Breast epithelium (tissue), 4 donors: ENCODE results near the gene WDR18. TPM values are rescaled to one million over a fixed set of nuclear protein-coding genes. Genes with fewer than 3 reads are reported as not detected.

ENCODE experiments used
- DNase-seq, 2 donors: peaks; one replicate each; pipeline ENCODE4 v3.0.0-alpha.2; 2019; ENCODE audit warnings: low spot score in 2 of 2
- H3K27ac ChIP-seq, 2 donors: fragments of 200-600 bp; sonication (generic) in 1 of 2; one replicate each; pipeline ENCODE4 v1.5.1; 2016 to 2019; ENCODE audit warnings: mild to moderate bottlenecking in 1 of 2
- H3K27me3 ChIP-seq, 2 donors: fragments of 200-600 bp; sonication (generic) in 1 of 2; one replicate each; pipeline versions ENCODE4 v1.5.1 to v1.6.0; 2017 to 2019; ENCODE audit warnings: control low read depth in 1 of 2, mild to moderate bottlenecking in 1 of 2
- H3K36me3 ChIP-seq: fragments of 200-600 bp; one replicate; pipeline ENCODE4 v1.5.1; 2019
- H3K4me1 ChIP-seq, 2 donors: fragments of 200-600 bp; sonication (generic); one replicate each; pipeline ENCODE4 v1.5.1; 2016 to 2019; ENCODE audit warnings: control low read depth in 1 of 2
- H3K4me3 ChIP-seq, 3 donors: fragments of 200-600 bp; sonication (generic); 1 replicate in 2 of 3; 2 replicates in 1 of 3; pipeline ENCODE4 v1.5.1; 2016 to 2019; ENCODE audit warnings: mild to moderate bottlenecking in 3 of 3, moderate library complexity in 2 of 3
- H3K9me3 ChIP-seq, 2 donors: fragments of 200-600 bp; sonication (generic) in 1 of 2; one replicate each; pipeline ENCODE4 v1.5.1; 2016 to 2019; ENCODE audit warnings: control low read depth in 1 of 2
- CTCF ChIP-seq, 3 donors: fragments of 450-650 bp; IDR thresholded peaks; one replicate each; pipeline ENCODE4 v1.5.1; 2016 to 2017; ENCODE audit warnings: antibody characterized with exemption in 3 of 3, mild to moderate bottlenecking in 3 of 3, moderate library complexity in 3 of 3
- POLR2A ChIP-seq: fragments of 450-650 bp; IDR thresholded peaks from one replicate; pipeline ENCODE4 v1.6.1; 2016; ENCODE audit warnings: antibody characterized with exemption, mild to moderate bottlenecking, moderate library complexity
- POLR2AphosphoS5 ChIP-seq, 3 donors: sonication (generic); formaldehyde crosslinking; IDR thresholded peaks; one replicate each; pipeline ENCODE4 v1.6.1; 2017; ENCODE audit warnings: antibody characterized with exemption in 3 of 3
- intact Hi-C: fragments of 100-400 bp; cut with DNase I; formaldehyde crosslinking; loops from one replicate; pipeline ENCODE4 v1.15.1; 2023; ENCODE audit warnings: low total_unique reads
- total RNA-seq, 3 donors: library from RNA; depleted of rRNA; stranded (reverse); fragments of >200 nt; gene quantifications; one replicate each; pipeline ENCODE4 v1.1.0, GENCODE V29; 2016

The WDR18 gene
- total RNA-seq, 3 donors from 2014 or later = 19.2 to 69.2 (median 49.8) TPM

- TF ChIP-seq CTCF (IDR thresholded peaks at IDR 0.05) = no peak
- no peak for TF ChIP-seq POLR2A
- TF ChIP-seq POLR2AphosphoS5 (IDR thresholded peaks at IDR 0.05) = no peak
- Histone ChIP-seq H3K4me1 (no peaks in the 10 kb centered on the region), H3K36me3 (no peaks in the 10 kb centered on the region), H3K4me3 (no peak overlapping the region), H3K9me3 (no peaks in the 10 kb centered on the region), H3K27ac (no peak overlapping the region), H3K27me3 (peaks cover 14 to 33% of the 10 kb centered on the region in 2 donors)
- intact Hi-C loops = no loop called here
- no peak for DNase-seq
Measured at GRCh38 chr19:1004803-1005664, 20.9 kb downstream of the WDR18 start.

- Histone ChIP-seq H3K27me3 (peaks cover 6 to 17% of the 10 kb centered on the region in 2 donors), H3K4me1 (no peaks in the 10 kb centered on the region), H3K27ac (no peak overlapping the region), H3K9me3 (no peaks in the 10 kb centered on the region), H3K36me3 (peaks cover 10% of the 10 kb centered on the region), H3K4me3 (no peak overlapping the region)
- no peak for DNase-seq
- no peak for TF ChIP-seq POLR2A
- TF ChIP-seq POLR2AphosphoS5 (IDR thresholded peaks at IDR 0.05) = no peak
- no peak for TF ChIP-seq CTCF (IDR thresholded peaks at IDR 0.05)
- intact Hi-C loops = no loop called here
Measured at GRCh38 chr19:1006711-1007398, 22.7 kb downstream of the WDR18 start.

GRCh38 chr19:1007399-1008251 is 23.5 kb downstream of the WDR18 start:
- H3K9me3 ChIP-seq = no peaks in the 10 kb centered on the region
- H3K27me3 ChIP-seq = peaks cover 6 to 11% of the 10 kb centered on the region in 2 donors
- H3K4me3 ChIP-seq = no peak overlapping the region
- TF ChIP-seq CTCF (IDR thresholded peaks at IDR 0.05) (no peak), POLR2AphosphoS5 (IDR thresholded peaks at IDR 0.05) (no peak), POLR2A (no peak)
- peaks cover 16% of the 10 kb centered on the region for H3K36me3 ChIP-seq
- intact Hi-C loops = no loop called here
- no peak for DNase-seq
- no peak overlapping the region for H3K27ac ChIP-seq
- H3K4me1 ChIP-seq = no peaks in the 10 kb centered on the region

- Histone ChIP-seq H3K4me1 (no peaks in the 10 kb centered on the region), H3K4me3 (no peak overlapping the region), H3K27ac (no peak overlapping the region), H3K9me3 (no peaks in the 10 kb centered on the region), H3K36me3 (peaks cover 16% of the 10 kb centered on the region), H3K27me3 (peaks cover 0 to 3% of the 10 kb centered on the region in 2 donors)
- TF ChIP-seq CTCF (IDR thresholded peaks at IDR 0.05) (no peak), POLR2AphosphoS5 (IDR thresholded peaks at IDR 0.05) (no peak), POLR2A (no peak)
- intact Hi-C loops = no loop called here
- no peak for DNase-seq
Measured at GRCh38 chr19:1008268-1009040, 24.3 kb downstream of the WDR18 start.
